HEK293 (cell line): Measurements from ENCODE around the gene EDA.

Experiments used
- KLF10 ChIP-seq: fragments of 450-650 bp; IDR thresholded peaks from 2 replicates; pipeline ENCODE4 v1.5.1; 2018; ENCODE audit warnings: missing biosample characterization, mild to moderate bottlenecking, missing genetic modification characterization
- MZF1 ChIP-seq: fragments of 450-650 bp; formaldehyde crosslinking; IDR thresholded peaks from 2 replicates; pipeline ENCODE4 v1.5.1; 2017; ENCODE audit warnings: missing biosample characterization, missing genetic modification characterization, borderline replicate concordance
- PBX3 ChIP-seq: sonication (generic); formaldehyde crosslinking; IDR thresholded peaks from 2 replicates; pipeline ENCODE4 v1.8.1; 2022; ENCODE audit warnings: mild to moderate bottlenecking, moderate library complexity, missing genetic modification reagents
- YY1 ChIP-seq: fragments of 450-650 bp; formaldehyde crosslinking; IDR thresholded peaks from 2 replicates; pipeline ENCODE4 v1.5.1; 2018; ENCODE audit warnings: missing biosample characterization, missing genetic modification characterization
- ZBTB1 ChIP-seq: fragments of 450-650 bp; formaldehyde crosslinking; IDR thresholded peaks from 2 replicates; pipeline ENCODE4 v1.5.1; 2016; ENCODE audit warnings: missing biosample characterization, missing genetic modification characterization
- ZBTB21 ChIP-seq: fragments of 450-650 bp; formaldehyde crosslinking; IDR thresholded peaks from 2 replicates; pipeline ENCODE4 v1.5.1; 2017; ENCODE audit warnings: missing biosample characterization, missing genetic modification characterization
- ZNF121 ChIP-seq: fragments of 450-650 bp; formaldehyde crosslinking; IDR thresholded peaks from 2 replicates; pipeline ENCODE4 v1.5.1; 2016; ENCODE audit warnings: missing biosample characterization, missing genetic modification characterization
- ZNF138 ChIP-seq: fragments of 450-650 bp; formaldehyde crosslinking; IDR thresholded peaks from 2 replicates; pipeline ENCODE4 v1.5.1; 2016; ENCODE audit warnings: missing biosample characterization, missing genetic modification characterization, borderline replicate concordance
- ZNF335 ChIP-seq: fragments of 450-650 bp; formaldehyde crosslinking; conservative IDR thresholded peaks from 2 replicates; pipeline ENCODE4 v1.5.1; 2016; ENCODE audit warnings: missing biosample characterization, missing genetic modification characterization
- ZNF416 ChIP-seq: fragments of 450-650 bp; formaldehyde crosslinking; IDR thresholded peaks from 2 replicates; pipeline ENCODE4 v1.5.1; 2016; ENCODE audit warnings: missing biosample characterization, missing genetic modification characterization
- ZSCAN30 ChIP-seq: fragments of 450-650 bp; IDR thresholded peaks from 2 replicates; pipeline ENCODE4 v1.5.1; 2018; ENCODE audit warnings: missing biosample characterization, mild to moderate bottlenecking, missing genetic modification characterization, moderate library complexity
- TF ChIP-seq, protein P1 (sequence below): fragments of 450-650 bp; formaldehyde crosslinking; IDR thresholded peaks from 2 replicates; pipeline ENCODE4 v1.5.1; 2016; ENCODE audit warnings: missing biosample characterization, missing genetic modification characterization, low read depth
- TF ChIP-seq, protein P2 (sequence below): fragments of 450-650 bp; formaldehyde crosslinking; IDR thresholded peaks from 2 replicates; pipeline ENCODE4 v1.5.1; 2016; ENCODE audit warnings: missing biosample characterization, missing genetic modification characterization

DNA sequence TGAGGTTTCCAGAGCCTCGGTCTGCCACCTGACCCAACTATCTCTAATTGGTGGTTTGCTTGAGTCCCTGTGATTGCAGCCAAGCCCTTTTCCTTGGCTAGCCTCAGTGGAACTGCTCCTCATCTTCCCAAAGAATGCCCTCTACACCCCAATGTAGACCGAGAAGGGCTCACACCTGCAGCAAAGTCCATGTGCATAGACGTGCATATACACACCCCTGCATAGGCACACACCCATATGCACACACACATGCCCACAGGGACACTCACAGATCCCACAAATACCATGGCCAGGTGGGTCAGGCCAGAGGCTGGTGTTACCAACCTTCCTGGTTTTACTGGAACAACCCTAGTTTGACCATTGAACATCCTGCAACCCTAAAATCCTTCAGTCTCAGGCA lies 433.5 kb downstream of the EDA start:
- TF ChIP-seq, protein P1, sequence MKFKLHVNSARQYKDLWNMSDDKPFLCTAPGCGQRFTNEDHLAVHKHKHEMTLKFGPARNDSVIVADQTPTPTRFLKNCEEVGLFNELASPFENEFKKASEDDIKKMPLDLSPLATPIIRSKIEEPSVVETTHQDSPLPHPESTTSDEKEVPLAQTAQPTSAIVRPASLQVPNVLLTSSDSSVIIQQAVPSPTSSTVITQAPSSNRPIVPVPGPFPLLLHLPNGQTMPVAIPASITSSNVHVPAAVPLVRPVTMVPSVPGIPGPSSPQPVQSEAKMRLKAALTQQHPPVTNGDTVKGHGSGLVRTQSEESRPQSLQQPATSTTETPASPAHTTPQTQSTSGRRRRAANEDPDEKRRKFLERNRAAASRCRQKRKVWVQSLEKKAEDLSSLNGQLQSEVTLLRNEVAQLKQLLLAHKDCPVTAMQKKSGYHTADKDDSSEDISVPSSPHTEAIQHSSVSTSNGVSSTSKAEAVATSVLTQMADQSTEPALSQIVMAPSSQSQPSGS (tag by site-specific recombination) = no peak
- TF ChIP-seq ZBTB21 (tag by site-specific recombination) = no peak
- no peak for TF ChIP-seq ZNF138 (tag by site-specific recombination)
- TF ChIP-seq, protein P2, sequence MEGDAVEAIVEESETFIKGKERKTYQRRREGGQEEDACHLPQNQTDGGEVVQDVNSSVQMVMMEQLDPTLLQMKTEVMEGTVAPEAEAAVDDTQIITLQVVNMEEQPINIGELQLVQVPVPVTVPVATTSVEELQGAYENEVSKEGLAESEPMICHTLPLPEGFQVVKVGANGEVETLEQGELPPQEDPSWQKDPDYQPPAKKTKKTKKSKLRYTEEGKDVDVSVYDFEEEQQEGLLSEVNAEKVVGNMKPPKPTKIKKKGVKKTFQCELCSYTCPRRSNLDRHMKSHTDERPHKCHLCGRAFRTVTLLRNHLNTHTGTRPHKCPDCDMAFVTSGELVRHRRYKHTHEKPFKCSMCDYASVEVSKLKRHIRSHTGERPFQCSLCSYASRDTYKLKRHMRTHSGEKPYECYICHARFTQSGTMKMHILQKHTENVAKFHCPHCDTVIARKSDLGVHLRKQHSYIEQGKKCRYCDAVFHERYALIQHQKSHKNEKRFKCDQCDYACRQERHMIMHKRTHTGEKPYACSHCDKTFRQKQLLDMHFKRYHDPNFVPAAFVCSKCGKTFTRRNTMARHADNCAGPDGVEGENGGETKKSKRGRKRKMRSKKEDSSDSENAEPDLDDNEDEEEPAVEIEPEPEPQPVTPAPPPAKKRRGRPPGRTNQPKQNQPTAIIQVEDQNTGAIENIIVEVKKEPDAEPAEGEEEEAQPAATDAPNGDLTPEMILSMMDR (tag by site-specific recombination) = no peak
- TF ChIP-seq YY1 (tag by site-specific recombination) = no peak
- TF ChIP-seq ZSCAN30 = no peak
- no peak for TF ChIP-seq ZNF416 (tag by site-specific recombination)
- no peak for TF ChIP-seq ZNF335 (tag by site-specific recombination)
- TF ChIP-seq PBX3 (CRISPR knock-in tag) = no peak
- TF ChIP-seq ZBTB1 = no peak
- no peak for TF ChIP-seq KLF10
- no peak for TF ChIP-seq MZF1 (tag by site-specific recombination)
- TF ChIP-seq ZNF121 (tag by site-specific recombination) = no peak
